Measurements from ENCODE around the gene RPUSD1.

The RPUSD1 gene

DNA sequence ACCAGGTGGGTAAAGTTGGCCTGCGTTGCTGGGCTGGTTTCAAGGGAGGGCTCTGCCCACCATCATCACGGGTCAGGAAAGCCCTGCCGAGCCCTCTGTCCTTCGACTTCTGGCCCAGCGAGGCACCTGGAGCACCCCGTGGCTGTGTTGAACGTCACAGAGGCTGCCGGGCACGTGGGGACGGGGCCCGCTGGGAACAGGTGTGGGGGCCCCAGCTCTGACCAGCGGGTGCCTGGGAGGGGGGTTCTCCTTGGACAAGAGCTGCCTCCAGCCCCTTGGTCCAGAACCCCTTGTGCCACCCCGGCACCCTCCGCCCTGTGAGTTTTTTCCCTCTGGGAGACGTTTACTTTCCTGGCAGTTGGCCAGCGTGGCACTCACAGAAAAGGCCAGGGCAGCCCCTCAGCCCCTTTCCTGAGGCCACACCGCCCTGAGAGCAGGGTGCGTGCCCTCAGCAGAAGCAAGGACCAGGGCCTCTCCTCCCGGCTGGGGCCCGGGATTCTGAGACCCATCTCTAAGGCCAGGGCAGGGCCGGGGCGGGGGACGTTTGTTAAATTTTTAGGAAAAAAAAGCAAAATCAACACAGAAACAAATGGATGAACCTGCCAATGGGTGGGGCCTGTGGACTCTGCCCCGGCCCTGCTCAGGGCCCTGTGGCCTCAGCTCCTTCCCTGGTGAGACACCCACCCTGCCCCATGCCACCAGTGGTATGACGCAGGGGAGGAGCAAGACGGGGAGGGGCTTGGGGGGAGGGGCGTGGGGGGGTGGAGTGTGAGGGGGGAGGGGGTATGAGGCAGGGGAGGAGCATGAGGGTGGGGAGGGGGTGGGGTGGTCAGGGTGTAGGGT, 43.6 kb upstream of the RPUSD1 start:
- no peak for DNase-seq
- TF ChIP-seq, protein P1, sequence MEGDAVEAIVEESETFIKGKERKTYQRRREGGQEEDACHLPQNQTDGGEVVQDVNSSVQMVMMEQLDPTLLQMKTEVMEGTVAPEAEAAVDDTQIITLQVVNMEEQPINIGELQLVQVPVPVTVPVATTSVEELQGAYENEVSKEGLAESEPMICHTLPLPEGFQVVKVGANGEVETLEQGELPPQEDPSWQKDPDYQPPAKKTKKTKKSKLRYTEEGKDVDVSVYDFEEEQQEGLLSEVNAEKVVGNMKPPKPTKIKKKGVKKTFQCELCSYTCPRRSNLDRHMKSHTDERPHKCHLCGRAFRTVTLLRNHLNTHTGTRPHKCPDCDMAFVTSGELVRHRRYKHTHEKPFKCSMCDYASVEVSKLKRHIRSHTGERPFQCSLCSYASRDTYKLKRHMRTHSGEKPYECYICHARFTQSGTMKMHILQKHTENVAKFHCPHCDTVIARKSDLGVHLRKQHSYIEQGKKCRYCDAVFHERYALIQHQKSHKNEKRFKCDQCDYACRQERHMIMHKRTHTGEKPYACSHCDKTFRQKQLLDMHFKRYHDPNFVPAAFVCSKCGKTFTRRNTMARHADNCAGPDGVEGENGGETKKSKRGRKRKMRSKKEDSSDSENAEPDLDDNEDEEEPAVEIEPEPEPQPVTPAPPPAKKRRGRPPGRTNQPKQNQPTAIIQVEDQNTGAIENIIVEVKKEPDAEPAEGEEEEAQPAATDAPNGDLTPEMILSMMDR (IDR thresholded peaks at IDR 0.05; ENCODE audit: low read depth, low read length) = no peak

GRCh38 chr16:830871-831570, 42.8 kb upstream of the RPUSD1 start:
- TF ChIP-seq, protein P1 (IDR thresholded peaks at IDR 0.05; ENCODE audit: low read depth, low read length) = no peak
- Histone ChIP-seq H3K4me3 (ENCODE audit: low read depth, low read length) (no peak overlapping the region), H3K27me3 (peaks cover 11% of the 10 kb centered on the region), H3K4me1 (no peaks in the 10 kb centered on the region), H3K9me3 (peaks cover 3% of the 10 kb centered on the region), H3K36me3 (no peaks in the 10 kb centered on the region)
- DNase-seq = no peak

More for the DNA sequence above, 43.6 kb upstream of the RPUSD1 start:
- Histone ChIP-seq H3K36me3 (no peaks in the 10 kb centered on the region), H3K27me3 (peaks cover 11% of the 10 kb centered on the region), H3K4me1 (no peaks in the 10 kb centered on the region), H3K9me3 (peaks cover 6% of the 10 kb centered on the region), H3K4me3 (ENCODE audit: low read depth, low read length) (no peak overlapping the region)

DNA sequence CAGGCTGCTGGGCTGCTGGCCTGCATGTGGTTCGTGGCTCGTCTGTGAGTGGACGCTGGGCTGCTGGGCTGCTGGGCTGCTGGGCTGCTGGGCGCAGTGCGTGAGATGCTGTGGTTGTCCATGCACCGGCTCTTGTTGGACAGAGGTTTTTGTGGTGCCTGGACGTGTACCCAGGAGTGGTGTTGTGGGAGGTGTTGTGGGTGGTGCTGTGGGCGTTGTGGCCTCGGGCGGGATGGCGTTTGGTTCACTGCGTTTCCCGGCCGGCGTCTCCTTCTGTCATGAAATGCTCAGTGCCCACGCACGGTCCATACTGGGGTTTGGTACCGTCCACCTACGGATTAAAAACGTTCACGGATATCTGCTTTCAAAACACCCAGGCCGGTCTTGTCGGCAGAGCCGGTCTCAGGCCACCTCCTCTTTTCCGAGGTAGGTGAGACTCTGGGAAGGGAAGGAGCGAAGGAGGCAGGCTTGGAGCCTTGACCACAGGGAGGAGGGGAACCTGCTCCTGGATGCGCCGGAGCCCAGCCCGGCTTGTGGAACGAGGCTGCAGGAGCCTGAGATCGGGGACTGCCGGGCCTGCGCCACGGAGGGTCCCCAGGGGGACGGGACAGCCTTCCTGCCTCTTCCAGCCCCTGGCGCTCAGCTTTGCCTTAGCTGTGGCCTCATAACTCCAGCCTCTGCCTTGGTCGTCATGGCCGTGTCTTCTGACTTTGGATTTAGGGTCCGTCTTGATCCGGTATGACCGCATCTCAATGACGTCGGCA, 42.1 kb upstream of the RPUSD1 start:
- TF ChIP-seq, protein P1 (IDR thresholded peaks at IDR 0.05; ENCODE audit: low read depth, low read length) = no peak
- H3K27me3 ChIP-seq = peaks cover 15% of the 10 kb centered on the region

DNA sequence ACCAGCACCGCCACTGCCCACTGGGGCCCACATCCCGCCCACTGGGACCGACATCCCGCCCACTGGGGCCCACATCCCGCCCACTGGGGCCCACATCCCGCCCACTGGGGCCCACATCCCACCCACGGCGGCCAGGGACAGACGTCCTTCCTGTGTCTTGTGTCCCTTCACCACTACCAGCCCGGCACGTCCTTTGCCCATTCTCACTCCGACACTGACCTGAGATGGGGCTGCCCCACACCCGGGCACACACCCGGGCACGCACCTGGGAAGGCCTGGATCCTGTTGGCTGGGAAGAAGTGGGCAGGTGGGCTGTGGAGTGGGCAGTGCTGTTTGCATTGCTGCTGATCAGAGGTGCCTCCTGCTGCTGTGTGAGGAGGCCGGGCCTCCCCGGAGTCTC, 40.7 kb upstream of the RPUSD1 start:
- Histone ChIP-seq H3K36me3 (no peaks in the 10 kb centered on the region), H3K4me1 (peaks cover 4% of the 10 kb centered on the region; the same call in 1 of the 2 replicates), H3K4me3 (ENCODE audit: low read depth, low read length) (no peak overlapping the region), H3K27me3 (peaks cover 22% of the 10 kb centered on the region), H3K9me3 (no peaks in the 10 kb centered on the region; the same call in 1 of the 2 replicates)
- TF ChIP-seq, protein P1 (IDR thresholded peaks at IDR 0.05; ENCODE audit: low read depth, low read length) = no peak
- no peak for DNase-seq

More for the DNA sequence above, 42.1 kb upstream of the RPUSD1 start:
- no peak overlapping the region for H3K4me3 ChIP-seq (ENCODE audit: low read depth, low read length)
- no peaks in the 10 kb centered on the region for H3K36me3 ChIP-seq
- DNase-seq = no peak
- no peaks in the 10 kb centered on the region for H3K4me1 ChIP-seq
- no peaks in the 10 kb centered on the region; the same call in 1 of the 2 replicates for H3K9me3 ChIP-seq

DNA sequence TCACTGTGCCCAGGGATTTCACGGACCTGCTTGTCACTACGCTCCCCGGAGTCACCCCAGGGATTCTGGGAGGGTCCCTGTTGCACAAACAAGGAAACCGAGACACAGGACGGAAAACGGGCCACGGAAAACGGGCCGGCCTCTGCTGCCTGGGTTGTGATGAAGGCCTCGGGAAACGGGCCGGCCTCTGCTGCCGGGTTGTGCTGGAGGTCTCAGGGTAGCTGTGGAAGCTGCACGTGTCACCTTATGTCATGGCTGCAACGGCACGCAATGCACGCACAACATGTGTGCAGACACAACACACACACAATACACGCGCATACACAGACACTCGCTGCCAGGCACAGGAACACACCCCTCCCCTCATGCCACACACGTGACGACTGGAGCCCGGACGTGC, 39.3 kb upstream of the RPUSD1 start:
- H3K27me3 ChIP-seq = peaks cover 11% of the 10 kb centered on the region
- no peak overlapping the region for H3K4me3 ChIP-seq (ENCODE audit: low read depth, low read length)
- TF ChIP-seq, protein P1 (IDR thresholded peaks at IDR 0.05; ENCODE audit: low read depth, low read length) = no peak
- H3K4me1 ChIP-seq = peaks cover 4% of the 10 kb centered on the region; the same call in 1 of the 2 replicates
- no peaks in the 10 kb centered on the region for H3K9me3 ChIP-seq
- DNase-seq = no peak
- H3K36me3 ChIP-seq = no peaks in the 10 kb centered on the region
